Measurements from ENCODE around the gene SPATA31A6.
"Not testable (repeated sequence)": the region's sequence is repeated elsewhere in the genome, so short reads cannot be mapped to it uniquely, and the experiment has no call there.

SPATA31A6 gene

GRCh38 chr9:42183359-42183758 is at the start of gene SPATA31A6:
Gene SPATA31A6, plus strand, starts transcription at chr9:42183659. Its CDS starts 29 bp downstream, at chr9:42183688.
- in situ Hi-C loops (cut with HindIII; ENCODE audit: low pct_unique_long_range_greater_than_20kb, low sequenced_read_pairs); DNase-seq (ENCODE audit: low read depth in 1 of 2, low spot score in 1 of 2): not testable (repeated sequence)

- peak in 1 of 2 experiments; percentile 10 for DNase-seq (ENCODE audit: low read depth in 1 of 2, low spot score in 1 of 2)
Observed at GRCh38 chr9:42160299-42160698, 23.2 kb upstream of the SPATA31A6 start.

GRCh38 chr9:42219861-42220260 is 36.4 kb downstream of the SPATA31A6 start:
- in situ Hi-C loops (cut with HindIII; ENCODE audit: low pct_unique_long_range_greater_than_20kb, low sequenced_read_pairs); DNase-seq (ENCODE audit: low read depth in 1 of 2, low spot score in 1 of 2): not testable (repeated sequence)

More at GRCh38 chr9:42160299-42160698, 23.2 kb upstream of the SPATA31A6 start:
- in situ Hi-C loops (cut with HindIII; ENCODE audit: low pct_unique_long_range_greater_than_20kb, low sequenced_read_pairs) = not testable (repeated sequence)

GRCh38 chr9:42223230-42223629 is 39.8 kb downstream of the SPATA31A6 start:
- not testable (repeated sequence) for DNase-seq (ENCODE audit: low read depth in 1 of 2, low spot score in 1 of 2)

GRCh38 chr9:42233031-42233430 is 49.6 kb downstream of the SPATA31A6 start:
- in situ Hi-C loops (cut with HindIII; ENCODE audit: low pct_unique_long_range_greater_than_20kb, low sequenced_read_pairs) = not testable (repeated sequence)

More at GRCh38 chr9:42223230-42223629, 39.8 kb downstream of the SPATA31A6 start:
- in situ Hi-C loops (cut with HindIII; ENCODE audit: low pct_unique_long_range_greater_than_20kb, low sequenced_read_pairs) = not testable (repeated sequence)

GRCh38 chr9:42234610-42235009 is 51.2 kb downstream of the SPATA31A6 start:
- in situ Hi-C loops (cut with HindIII; ENCODE audit: low pct_unique_long_range_greater_than_20kb, low sequenced_read_pairs) = not testable (repeated sequence)

More at GRCh38 chr9:42233031-42233430, 49.6 kb downstream of the SPATA31A6 start:
- not testable (repeated sequence) for DNase-seq (ENCODE audit: low read depth in 1 of 2, low spot score in 1 of 2)

GRCh38 chr9:42235352-42235991 is 52.0 kb downstream of the SPATA31A6 start:
- in situ Hi-C loops (cut with HindIII; ENCODE audit: low pct_unique_long_range_greater_than_20kb, low sequenced_read_pairs); DNase-seq (ENCODE audit: low read depth in 1 of 2, low spot score in 1 of 2): not testable (repeated sequence)

More at GRCh38 chr9:42234610-42235009, 51.2 kb downstream of the SPATA31A6 start:
- DNase-seq (ENCODE audit: low read depth in 1 of 2, low spot score in 1 of 2) = not testable (repeated sequence)

- in situ Hi-C loops (cut with HindIII; ENCODE audit: low pct_unique_long_range_greater_than_20kb, low sequenced_read_pairs) = not testable (repeated sequence)
Observed at GRCh38 chr9:42236097-42236496, 52.6 kb downstream of the SPATA31A6 start.

GRCh38 chr9:42237381-42237780 is 53.9 kb downstream of the SPATA31A6 start:
- DNase-seq (ENCODE audit: low read depth in 1 of 2, low spot score in 1 of 2); in situ Hi-C loops (cut with HindIII; ENCODE audit: low pct_unique_long_range_greater_than_20kb, low sequenced_read_pairs): not testable (repeated sequence)

More at GRCh38 chr9:42236097-42236496, 52.6 kb downstream of the SPATA31A6 start:
- DNase-seq (ENCODE audit: low read depth in 1 of 2, low spot score in 1 of 2) = not testable (repeated sequence)

- DNase-seq (ENCODE audit: low read depth in 1 of 2, low spot score in 1 of 2); in situ Hi-C loops (cut with HindIII; ENCODE audit: low pct_unique_long_range_greater_than_20kb, low sequenced_read_pairs): not testable (repeated sequence)
Observed at GRCh38 chr9:42238862-42239261, 55.4 kb downstream of the SPATA31A6 start.
